ENCODE results near the gene NALCN. TPM values are rescaled to one million over a fixed set of nuclear protein-coding genes. Genes with fewer than 3 reads are reported as not detected.

NALCN gene
- total RNA-seq, 1 donor from 2014 or later, result 0.35 TPM

GRCh38 chr13:101059793-101060192 is 356.5 kb downstream of the NALCN start:
- no peaks in the 10 kb centered on the region for H3K36me3 Mint-ChIP-seq (ENCODE audit: low read depth)
- no peaks in the 10 kb centered on the region for H3K9me3 Mint-ChIP-seq
- no peak overlapping the region for H3K4me3 Mint-ChIP-seq
- H3K4me1 Mint-ChIP-seq, result peaks cover 5% of the 10 kb centered on the region
- no peak overlapping the region for H3K27ac Mint-ChIP-seq (ENCODE audit: unreplicated experiment)
- TF ChIP-seq CTCF (conservative IDR thresholded peaks at IDR 0.05), result no peak
- no peak for DNase-seq (ENCODE audit: low read depth, low spot score)
- H3K27me3 Mint-ChIP-seq (ENCODE audit: low read depth), result no peaks in the 10 kb centered on the region

GRCh38 chr13:101058841-101059240 is 357.5 kb downstream of the NALCN start:
- H3K27ac Mint-ChIP-seq (ENCODE audit: unreplicated experiment), result no peak overlapping the region
- TF ChIP-seq CTCF (conservative IDR thresholded peaks at IDR 0.05), result no peak
- H3K27me3 Mint-ChIP-seq (ENCODE audit: low read depth), result no peaks in the 10 kb centered on the region
- no peaks in the 10 kb centered on the region for H3K36me3 Mint-ChIP-seq (ENCODE audit: low read depth)
- peaks cover 5% of the 10 kb centered on the region for H3K4me1 Mint-ChIP-seq
- no peak overlapping the region for H3K4me3 Mint-ChIP-seq
- DNase-seq (ENCODE audit: low read depth, low spot score), result no peak
- no peaks in the 10 kb centered on the region for H3K9me3 Mint-ChIP-seq

GRCh38 chr13:101053301-101054093 is 362.8 kb downstream of the NALCN start:
- Mint-ChIP-seq H3K36me3 (ENCODE audit: low read depth) (no peaks in the 10 kb centered on the region), H3K4me1 (peaks cover 25% of the 10 kb centered on the region), H3K27me3 (ENCODE audit: low read depth) (no peaks in the 10 kb centered on the region), H3K4me3 (no peak overlapping the region), H3K9me3 (no peaks in the 10 kb centered on the region), H3K27ac (ENCODE audit: unreplicated experiment) (no peak overlapping the region)
- TF ChIP-seq CTCF (conservative IDR thresholded peaks at IDR 0.05), result no peak
- no peak for DNase-seq (ENCODE audit: low read depth, low spot score)

- TF ChIP-seq CTCF (conservative IDR thresholded peaks at IDR 0.05), result no peak
- no peak for DNase-seq (ENCODE audit: low read depth, low spot score)
- H3K36me3 Mint-ChIP-seq (ENCODE audit: low read depth), result peaks cover 7% of the 10 kb centered on the region
- H3K27ac Mint-ChIP-seq (ENCODE audit: unreplicated experiment), result no peak overlapping the region
- H3K4me1 Mint-ChIP-seq, result peaks cover 20% of the 10 kb centered on the region
- no peak overlapping the region for H3K4me3 Mint-ChIP-seq
- H3K27me3 Mint-ChIP-seq (ENCODE audit: low read depth), result no peaks in the 10 kb centered on the region
- peaks cover 9% of the 10 kb centered on the region for H3K9me3 Mint-ChIP-seq
Observed at GRCh38 chr13:101049166-101049850, 367.0 kb downstream of the NALCN start.

- Mint-ChIP-seq H3K36me3 (ENCODE audit: low read depth) (no peaks in the 10 kb centered on the region), H3K4me3 (no peak overlapping the region), H3K4me1 (no peaks in the 10 kb centered on the region), H3K27ac (ENCODE audit: unreplicated experiment) (no peak overlapping the region), H3K27me3 (ENCODE audit: low read depth) (no peaks in the 10 kb centered on the region), H3K9me3 (peaks cover 11% of the 10 kb centered on the region)
- DNase-seq (ENCODE audit: low read depth, low spot score), result no peak
- TF ChIP-seq CTCF (conservative IDR thresholded peaks at IDR 0.05), result no peak
Observed at GRCh38 chr13:101036546-101036945, 379.8 kb downstream of the NALCN start.

Data from neural crest cell (in vitro differentiated cells).